HG02852 (cell line): ENCODE measurements around the gene KANK4.
"Not testable (repeated sequence)": the region's sequence is repeated elsewhere in the genome, so short reads cannot be mapped to it uniquely, and the experiment has no call there.

ENCODE experiments used
- ATAC-seq: cut with Tn5 transposase; IDR thresholded peaks from one replicate; pipeline ENCODE4 v1.9.1; 2021; ENCODE audit warnings: mild to moderate bottlenecking, moderate library complexity; ENCODE audit not compliant: unreplicated experiment

Gene KANK4

DNA sequence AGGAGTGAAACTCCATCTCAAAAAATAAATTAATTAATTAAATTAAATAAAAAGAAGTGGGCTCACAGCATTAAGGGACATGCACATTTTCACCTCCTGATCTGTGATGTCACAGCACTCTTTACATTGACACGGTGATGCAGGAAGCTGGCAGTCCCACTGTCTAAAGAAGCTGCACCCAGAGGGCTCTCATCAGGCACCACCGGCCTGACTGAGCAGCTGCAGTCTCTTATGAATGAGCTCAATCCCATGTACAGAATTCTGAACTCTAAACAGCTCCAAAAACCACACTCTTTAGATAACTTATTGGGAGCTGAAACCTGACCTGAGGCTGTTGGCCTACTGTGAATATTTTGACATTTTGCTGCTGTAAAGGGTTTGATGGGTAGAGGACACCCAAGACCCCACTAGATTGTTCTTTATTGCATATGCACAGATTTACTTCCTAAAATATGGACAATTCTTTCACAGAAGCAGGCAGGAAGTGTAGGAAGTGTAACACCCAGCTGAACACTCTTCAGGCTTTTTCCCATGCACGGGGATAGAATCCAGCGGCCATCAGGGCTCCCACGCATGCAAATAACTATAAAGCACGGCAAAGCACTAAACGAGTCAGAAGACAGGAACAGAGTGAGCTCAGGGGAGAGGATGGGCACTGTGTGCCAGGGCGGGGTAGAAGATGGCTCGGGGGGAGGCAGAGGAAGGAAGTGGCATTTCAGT lies 78.4 kb downstream of the KANK4 start:
- ATAC-seq = no peak

- ATAC-seq = not testable (repeated sequence)
These were observed 79.4 kb downstream of the KANK4 start for GRCh38 chr1:62239652-62240403.

GRCh38 chr1:62238507-62238906 lies 80.7 kb downstream of the KANK4 start:
- no peak for ATAC-seq

- ATAC-seq = no peak
These were observed 81.3 kb downstream of the KANK4 start for GRCh38 chr1:62237950-62238374.

GRCh38 chr1:62237361-62237760 lies 81.9 kb downstream of the KANK4 start:
- ATAC-seq = no peak

DNA sequence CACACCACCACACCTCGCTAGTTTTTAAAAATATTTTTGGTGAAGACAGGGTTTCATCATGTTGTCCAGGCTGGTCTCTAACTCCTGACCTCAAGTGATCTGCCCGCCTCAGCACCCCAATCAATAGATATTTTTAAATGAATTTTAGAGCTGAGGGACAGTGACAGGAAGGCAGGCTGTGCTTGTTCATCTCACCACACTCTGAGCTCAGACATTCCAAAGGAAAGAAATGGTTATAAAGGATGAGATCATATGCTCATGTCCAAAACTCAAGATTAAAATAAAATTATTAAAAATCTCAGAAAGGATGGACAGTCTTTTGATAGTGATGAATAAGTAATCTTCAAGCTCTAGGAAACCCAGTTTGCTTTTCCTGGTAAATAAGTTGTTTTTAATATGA lies 83.7 kb downstream of the KANK4 start:
- no peak for ATAC-seq

DNA sequence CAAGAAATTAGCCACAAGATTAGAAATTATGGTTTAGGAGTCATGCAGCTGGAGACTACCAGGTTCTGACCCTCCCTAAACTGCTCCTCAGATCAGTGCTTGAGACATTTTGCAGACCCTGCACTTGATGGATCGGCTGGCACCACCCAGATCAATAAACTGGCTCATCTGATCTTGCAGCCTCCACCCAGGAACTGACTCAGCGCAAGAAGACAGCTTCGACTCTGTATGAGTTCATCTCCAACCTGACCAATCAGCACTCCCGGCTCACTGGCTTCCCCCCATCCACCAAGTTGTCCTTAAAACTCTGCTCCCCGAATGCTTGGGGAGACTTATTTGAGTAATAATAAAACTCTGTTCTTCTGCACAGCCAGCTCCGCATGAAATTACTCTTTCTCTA lies 84.5 kb downstream of the KANK4 start:
- ATAC-seq = no peak

GRCh38 chr1:62233926-62234450 lies 85.2 kb downstream of the KANK4 start:
- ATAC-seq = no peak

DNA sequence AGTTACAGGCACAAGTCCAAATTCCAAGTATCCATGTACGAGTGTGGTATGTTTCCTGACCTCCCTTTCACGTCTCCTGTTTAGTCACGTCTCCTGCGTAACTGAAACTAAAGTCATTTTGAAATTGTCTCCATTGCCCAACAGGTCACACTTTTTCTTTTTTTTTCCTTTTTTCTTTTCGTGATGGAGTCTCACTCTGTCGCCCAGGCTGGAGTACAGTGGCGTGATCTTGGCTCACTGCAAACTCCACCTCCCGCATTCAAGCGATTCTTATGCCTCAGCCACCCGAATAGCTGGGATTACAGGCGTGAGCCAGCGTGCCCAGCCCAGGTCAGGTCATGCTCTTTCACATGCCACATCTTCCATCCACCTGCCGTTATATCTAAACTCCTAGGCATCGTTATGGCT lies 86.4 kb downstream of the KANK4 start:
- no peak for ATAC-seq

DNA sequence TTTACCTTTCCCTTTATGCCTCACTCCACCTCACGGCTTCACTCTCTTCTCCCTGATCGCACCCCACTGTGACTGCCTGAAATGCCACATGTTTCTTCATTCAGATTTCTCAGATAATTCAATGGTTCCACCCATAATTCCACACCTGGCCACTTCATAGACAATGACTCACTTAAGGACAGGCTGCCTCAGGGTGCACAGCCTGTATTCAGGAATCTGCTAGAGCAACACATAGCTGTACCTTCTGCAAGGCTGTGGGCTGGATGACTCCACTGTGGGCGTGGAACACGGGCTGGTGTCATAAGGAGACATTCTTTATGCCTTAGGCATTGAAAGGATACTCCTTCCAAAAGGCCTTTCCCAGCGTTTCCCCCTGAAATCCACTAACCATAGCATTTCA lies 88.5 kb downstream of the KANK4 start:
- ATAC-seq = no peak

- ATAC-seq = no peak
These were observed 89.3 kb downstream of the KANK4 start for GRCh38 chr1:62229932-62230331.

DNA sequence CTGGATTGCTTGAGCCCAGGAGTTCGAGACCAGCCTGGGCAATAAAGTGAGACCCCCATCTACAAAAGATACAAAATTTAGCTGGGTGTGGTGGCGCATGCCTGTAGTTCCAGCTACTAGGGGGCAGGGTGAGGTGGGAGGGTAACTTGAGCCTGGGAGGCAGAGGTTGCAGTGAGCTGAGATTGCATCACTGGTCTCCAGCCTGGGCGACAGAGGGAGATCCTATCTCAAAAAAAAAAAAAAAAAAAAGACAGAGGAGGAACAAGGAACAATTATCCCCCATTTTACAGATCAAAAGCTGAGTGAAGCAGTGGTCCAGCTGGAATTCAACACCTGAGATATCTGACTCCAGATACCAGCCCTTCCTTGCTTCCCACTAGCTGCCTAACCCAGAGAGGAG lies 89.8 kb downstream of the KANK4 start:
- ATAC-seq = no peak

- ATAC-seq = no peak
These were observed 90.4 kb downstream of the KANK4 start for GRCh38 chr1:62228883-62229187.

DNA sequence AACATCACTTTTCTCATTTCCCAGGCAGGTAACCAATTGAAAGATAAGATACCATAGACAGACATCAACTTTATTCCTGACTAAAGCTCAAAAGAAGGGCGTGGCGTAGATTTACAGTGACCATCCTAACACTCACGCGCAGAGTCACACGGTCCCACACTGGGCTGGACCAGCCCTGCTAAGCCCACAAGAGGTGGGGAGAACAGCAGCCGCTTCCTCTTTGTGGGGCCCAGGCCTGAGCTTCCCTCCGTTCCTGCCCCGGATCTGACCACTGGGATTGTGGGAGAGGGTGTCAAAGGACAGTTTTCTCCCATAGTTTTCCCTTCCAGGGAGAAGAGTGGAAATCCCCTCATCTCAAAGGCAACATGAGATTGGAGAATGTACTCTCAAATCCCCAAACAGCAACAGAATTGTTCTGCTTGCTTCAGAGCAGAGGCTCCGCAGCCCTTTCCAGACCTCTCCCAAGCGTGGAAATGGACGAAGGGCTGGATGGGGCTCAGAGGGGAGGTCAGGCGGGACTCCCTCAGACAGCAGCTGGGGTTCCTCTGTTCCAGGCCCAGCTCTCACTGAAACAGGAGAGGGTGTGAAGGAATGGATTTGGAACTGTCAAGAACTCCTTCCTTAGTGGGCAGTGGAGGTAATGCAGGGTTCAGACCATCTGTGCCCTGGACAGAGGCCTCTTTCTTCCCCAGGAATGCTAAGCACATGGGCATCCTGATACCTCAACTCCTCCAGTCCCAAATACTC lies 90.9 kb downstream of the KANK4 start:
- no peak for ATAC-seq

DNA sequence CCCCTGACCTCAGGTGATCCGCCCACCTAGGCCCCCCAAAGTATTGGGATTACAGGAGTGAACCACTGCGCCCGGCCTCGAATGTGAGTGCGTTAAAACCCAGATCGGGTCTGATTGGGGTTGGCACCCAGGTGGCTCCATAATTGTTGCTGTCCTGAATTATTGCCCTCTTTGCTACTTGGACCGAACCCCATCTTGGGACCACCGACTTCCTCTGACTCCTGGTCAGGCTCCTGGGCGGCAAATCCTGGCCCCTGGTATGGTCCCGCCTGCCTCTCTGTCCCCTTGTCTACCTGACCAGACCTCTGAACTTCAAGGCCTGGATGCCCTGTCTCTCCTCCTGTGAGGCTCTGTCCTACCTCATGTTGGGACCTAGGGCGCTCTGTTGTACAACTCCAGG lies 91.7 kb downstream of the KANK4 start:
- ATAC-seq = no peak

DNA sequence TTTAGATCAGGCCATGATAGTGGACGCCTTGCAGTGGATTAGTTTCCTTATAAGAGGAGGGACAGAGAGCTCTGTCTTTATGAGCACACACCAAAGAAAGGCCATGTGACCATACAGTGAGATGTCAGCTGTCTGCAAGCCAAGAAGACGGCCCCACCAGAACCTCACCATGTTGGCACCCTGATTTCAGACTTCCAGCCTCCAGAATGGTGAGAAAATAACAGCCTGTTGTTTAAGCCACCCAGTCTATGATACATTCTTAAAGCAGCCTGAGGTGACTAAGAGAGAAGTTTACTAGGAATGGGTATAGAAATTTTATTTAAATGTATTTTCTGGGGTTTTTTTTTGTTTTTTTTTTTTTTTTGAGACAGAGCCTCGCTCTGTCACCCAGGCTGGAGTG lies 95.1 kb downstream of the KANK4 start:
- ATAC-seq = no peak

DNA sequence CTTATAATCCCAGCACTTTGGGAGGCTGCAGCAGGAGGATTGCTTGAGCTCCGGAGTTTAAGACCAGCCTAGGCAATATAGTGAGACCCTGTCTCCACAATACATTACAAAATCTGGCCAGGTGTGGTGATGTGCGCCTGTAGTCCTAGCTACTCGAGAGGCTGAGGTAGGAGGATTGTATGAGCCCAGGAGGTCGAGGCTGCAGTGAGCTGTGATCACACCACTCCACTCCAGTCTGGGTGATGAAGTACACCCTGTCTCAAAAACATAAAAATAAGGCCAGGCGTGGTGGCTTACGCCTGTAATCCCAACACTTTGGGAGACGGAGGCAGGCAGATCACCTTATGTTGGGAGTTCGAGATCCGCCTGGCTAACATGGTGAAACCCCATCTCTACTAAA lies 96.9 kb downstream of the KANK4 start:
- no peak for ATAC-seq

GRCh38 chr1:62221171-62221570 lies 98.1 kb downstream of the KANK4 start:
- ATAC-seq = no peak

DNA sequence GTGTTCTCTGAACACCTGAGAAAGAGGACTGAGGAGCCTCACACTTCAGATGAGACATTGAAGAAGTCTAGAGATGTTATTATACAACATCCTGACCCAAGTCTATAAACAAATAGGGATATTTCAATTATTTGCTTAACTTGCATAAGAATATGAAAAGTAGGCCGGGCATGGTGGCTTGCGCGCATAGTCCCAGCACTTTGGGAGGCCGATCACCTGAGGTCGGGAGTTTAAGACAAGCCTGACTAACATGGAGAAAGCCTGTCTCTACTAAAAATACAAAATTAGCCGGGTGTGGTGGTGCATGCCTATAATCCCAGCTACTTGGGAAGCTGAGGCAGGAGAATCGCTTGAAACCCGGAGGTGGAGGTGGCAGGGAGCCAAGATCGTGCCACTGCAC lies 98.8 kb downstream of the KANK4 start:
- not testable (repeated sequence) for ATAC-seq

DNA sequence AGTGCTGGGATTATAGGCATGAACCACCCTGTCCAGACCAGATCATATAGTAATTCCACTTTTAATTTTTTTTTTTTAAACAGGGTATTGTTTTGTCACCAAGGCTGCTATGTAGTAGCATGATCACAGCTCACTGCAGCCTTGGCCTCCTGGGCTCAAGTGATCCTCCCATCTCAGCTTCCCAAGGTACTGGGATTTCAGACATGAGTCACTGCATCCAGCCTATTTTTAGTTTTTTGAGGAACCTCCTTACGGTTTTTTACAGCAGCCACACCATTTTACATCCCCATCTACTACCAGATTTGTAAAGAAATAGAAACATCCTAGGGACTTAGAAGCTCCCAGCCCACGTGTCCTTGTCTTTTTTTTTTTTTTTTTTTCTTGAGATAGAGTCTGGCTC lies 100.6 kb downstream of the KANK4 start:
- ATAC-seq = no peak

- ATAC-seq = no peak
These were observed 105.9 kb downstream of the KANK4 start for GRCh38 chr1:62213075-62213914.
